ENCODE data around the gene MINAR1. TPM values are rescaled to one million over a fixed set of nuclear protein-coding genes. Genes with fewer than 3 reads are reported as not detected.

Gene MINAR1, protein sequence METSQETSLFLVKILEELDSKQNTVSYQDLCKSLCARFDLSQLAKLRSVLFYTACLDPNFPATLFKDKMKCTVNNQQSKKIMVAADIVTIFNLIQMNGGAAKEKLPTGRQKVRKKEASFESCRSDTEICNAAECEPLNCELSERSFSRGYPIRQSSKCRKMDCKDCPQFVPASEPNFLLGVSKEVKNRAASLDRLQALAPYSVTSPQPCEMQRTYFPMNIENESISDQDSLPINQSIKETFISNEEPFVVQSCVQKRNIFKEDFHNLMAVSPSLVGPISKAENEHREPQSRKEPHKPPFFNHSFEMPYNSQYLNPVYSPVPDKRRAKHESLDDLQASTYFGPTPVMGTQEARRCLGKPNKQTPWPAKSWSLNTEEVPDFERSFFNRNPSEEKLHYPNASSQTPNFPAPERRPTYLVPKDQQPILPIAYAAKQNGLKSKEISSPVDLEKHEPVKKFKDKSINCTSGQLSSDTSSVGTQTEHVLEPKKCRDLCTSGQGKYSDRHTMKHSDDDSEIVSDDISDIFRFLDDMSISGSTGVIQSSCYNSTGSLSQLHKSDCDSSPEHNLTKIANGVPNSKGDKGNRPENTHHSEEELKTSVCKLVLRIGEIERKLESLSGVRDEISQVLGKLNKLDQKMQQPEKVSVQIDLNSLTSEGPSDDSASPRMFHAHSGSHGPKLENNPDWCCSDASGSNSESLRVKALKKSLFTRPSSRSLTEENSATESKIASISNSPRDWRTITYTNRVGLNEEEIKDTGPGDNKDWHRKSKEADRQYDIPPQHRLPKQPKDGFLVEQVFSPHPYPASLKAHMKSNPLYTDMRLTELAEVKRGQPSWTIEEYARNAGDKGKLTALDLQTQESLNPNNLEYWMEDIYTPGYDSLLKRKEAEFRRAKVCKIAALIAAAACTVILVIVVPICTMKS
- 0.22 and 0.63 TPM in 2 replicates for total RNA-seq (2014; rRNA removed)
- Bru-seq, nascent RNA: percentile 36 among the genes with signal in this experiment
- BruChase-seq, experiment 1, labeled RNA remaining after a 6-hour chase: percentile 54 among the genes with signal in this experiment
- percentile 53 among the genes with signal in this experiment for BruChase-seq, experiment 2, labeled RNA remaining after a 2-hour chase
- long read RNA-seq, partial matches to known transcripts: 0 of 1 reads
- long read RNA-seq, other reads (novel, unspliced or antisense): 1 of 1 reads

DNA sequence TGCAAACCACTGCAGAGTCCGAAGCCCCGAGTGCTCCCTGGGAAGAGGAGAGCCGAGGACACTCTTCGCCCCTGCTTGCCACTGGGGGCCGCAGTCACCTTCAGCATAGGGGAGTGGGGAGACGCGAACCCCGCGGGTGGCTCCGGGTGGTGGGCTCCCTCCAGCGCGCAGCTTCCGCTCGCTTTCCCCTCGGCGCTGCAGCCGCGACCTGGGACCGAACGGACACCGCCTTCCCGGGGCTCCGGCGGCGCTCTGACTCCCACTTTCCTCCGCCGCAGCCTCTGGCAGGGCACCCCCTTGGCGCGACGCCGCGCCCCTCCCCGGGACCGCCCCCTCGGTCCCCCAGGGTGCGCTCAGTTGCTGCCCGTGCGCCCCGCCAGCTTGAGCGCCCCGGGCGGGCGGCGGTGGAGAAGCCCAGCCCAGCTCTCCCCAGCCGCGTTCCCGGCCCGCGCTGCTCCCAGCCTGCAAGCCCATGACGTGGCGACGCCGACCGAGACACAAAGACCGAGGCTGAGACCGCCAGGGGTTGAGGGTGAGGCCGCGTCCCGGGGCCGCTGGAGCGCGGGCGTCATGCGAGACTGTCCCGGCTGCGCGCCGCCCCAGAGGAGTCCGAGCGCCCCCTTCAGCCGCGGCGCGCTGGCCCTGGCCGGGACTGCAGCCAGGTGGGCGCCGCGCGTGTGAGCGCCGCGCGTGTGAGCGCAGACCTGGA lies at the start of gene MINAR1:
TSS of gene MINAR1 (plus strand) at position 701 of the 709 bp plus-strand sequence. CDS start 23,812 bp downstream, outside the sequence.
- Histone ChIP-seq H3K9me2 (replicated peaks; ENCODE audit: low read length) (no peaks in the 10 kb centered on the region), H3F3A (ENCODE audit: low read length, unreplicated experiment) (no peaks in the 10 kb centered on the region), H3K4me2 (ENCODE audit: low read length) (peak within 1 kb of the TSS; percentile 77), H3K4me3 (ENCODE audit: low read length) (peak within 1 kb of the TSS; percentile 58), H2AFZ (ENCODE audit: low read length) (0 out of 2 replicates have a peak within 1 kb of the TSS, but pooled peaks have one; percentile 28), H4K20me1 (ENCODE audit: low read length) (no peaks in the 10 kb centered on the region), H3K27me3 (ENCODE audit: low read length) (peaks cover 56% of the 10 kb centered on the region), H3K27ac (ENCODE audit: low read length) (no peak within 1 kb of the TSS), H3K79me2 (ENCODE audit: low read length) (no peaks in the 10 kb centered on the region), H3K9me3 (ENCODE audit: low read length) (no peaks in the 10 kb centered on the region), H3K9ac (ENCODE audit: low read length) (no peak within 1 kb of the TSS), H3K36me3 (ENCODE audit: low read depth, low read length) (no peaks in the 10 kb centered on the region), H3K4me1 (ENCODE audit: insufficient read depth, low read length) (no peaks in the 10 kb centered on the region)
- intact Hi-C loops (cut with micrococcal nuclease): no loop called here
- TF ChIP-seq EZH2phosphoT487 (IDR thresholded peaks at IDR 0.05; ENCODE audit: borderline replicate concordance, low read length) (no peak; the same call in 1 of the 2 replicates), EZH2 (IDR thresholded peaks at IDR 0.05; ENCODE audit: low read length, unreplicated experiment) (peak; percentile 41)
- TF ChIP-seq, protein P1, sequence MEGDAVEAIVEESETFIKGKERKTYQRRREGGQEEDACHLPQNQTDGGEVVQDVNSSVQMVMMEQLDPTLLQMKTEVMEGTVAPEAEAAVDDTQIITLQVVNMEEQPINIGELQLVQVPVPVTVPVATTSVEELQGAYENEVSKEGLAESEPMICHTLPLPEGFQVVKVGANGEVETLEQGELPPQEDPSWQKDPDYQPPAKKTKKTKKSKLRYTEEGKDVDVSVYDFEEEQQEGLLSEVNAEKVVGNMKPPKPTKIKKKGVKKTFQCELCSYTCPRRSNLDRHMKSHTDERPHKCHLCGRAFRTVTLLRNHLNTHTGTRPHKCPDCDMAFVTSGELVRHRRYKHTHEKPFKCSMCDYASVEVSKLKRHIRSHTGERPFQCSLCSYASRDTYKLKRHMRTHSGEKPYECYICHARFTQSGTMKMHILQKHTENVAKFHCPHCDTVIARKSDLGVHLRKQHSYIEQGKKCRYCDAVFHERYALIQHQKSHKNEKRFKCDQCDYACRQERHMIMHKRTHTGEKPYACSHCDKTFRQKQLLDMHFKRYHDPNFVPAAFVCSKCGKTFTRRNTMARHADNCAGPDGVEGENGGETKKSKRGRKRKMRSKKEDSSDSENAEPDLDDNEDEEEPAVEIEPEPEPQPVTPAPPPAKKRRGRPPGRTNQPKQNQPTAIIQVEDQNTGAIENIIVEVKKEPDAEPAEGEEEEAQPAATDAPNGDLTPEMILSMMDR (conservative IDR thresholded peaks at IDR 0.05; ENCODE audit: low read depth, low read length): peak; percentile 37; the same call in 1 of the 2 replicates
- CTCF ChIA-PET: no interaction called here
- no TSS peak for BruUV-seq (replicated peaks)
- POLR2A ChIA-PET (ENCODE audit: unreplicated experiment): no interaction called here
- ATAC-seq (peak; percentile 67), DNase-seq (peak; percentile 23)

DNA sequence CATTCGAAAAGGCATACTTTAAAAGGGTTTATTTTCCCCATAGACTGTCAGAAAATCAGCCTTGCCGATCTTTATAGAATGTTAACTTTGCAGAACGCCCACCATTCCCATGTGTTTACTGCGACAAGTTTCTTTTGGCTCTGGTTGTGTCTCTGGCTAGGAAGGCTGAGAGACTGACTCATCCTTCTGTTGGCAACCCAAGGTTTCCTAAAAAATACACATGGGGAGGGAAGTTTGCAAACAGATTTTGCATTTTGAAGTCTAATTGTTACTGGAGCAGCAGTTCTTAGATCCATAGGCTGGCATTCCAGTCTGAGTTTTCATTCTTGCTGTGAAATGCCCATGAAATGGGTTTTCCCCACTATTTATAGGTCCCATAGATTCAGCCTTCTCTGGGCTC lies 37.9 kb upstream of the MINAR1 start:
- DNase-seq: no peak
- Histone ChIP-seq H2AFZ (ENCODE audit: low read length) (no peak overlapping the region), H3K27me3 (ENCODE audit: low read length) (no peaks in the 10 kb centered on the region), H3K9me2 (replicated peaks; ENCODE audit: low read length) (no peaks in the 10 kb centered on the region), H3K4me3 (ENCODE audit: low read length) (no peak overlapping the region), H3K36me3 (ENCODE audit: low read depth, low read length) (no peaks in the 10 kb centered on the region), H3K4me2 (ENCODE audit: low read length) (no peak overlapping the region), H3K27ac (ENCODE audit: low read length) (no peak overlapping the region), H3K4me1 (ENCODE audit: insufficient read depth, low read length) (no peaks in the 10 kb centered on the region), H3K79me2 (ENCODE audit: low read length) (no peaks in the 10 kb centered on the region), H3K9me3 (ENCODE audit: low read length) (no peaks in the 10 kb centered on the region), H3K9ac (ENCODE audit: low read length) (no peak overlapping the region), H3F3A (ENCODE audit: low read length, unreplicated experiment) (no peaks in the 10 kb centered on the region), H4K20me1 (ENCODE audit: low read length) (no peaks in the 10 kb centered on the region)
- intact Hi-C loops (cut with micrococcal nuclease): no loop called here
- no TSS peak for BruUV-seq (replicated peaks)
- TF ChIP-seq, protein P1 (conservative IDR thresholded peaks at IDR 0.05; ENCODE audit: low read depth, low read length): no peak
- TF ChIP-seq EZH2 (IDR thresholded peaks at IDR 0.05; ENCODE audit: low read length, unreplicated experiment) (no peak), EZH2phosphoT487 (IDR thresholded peaks at IDR 0.05; ENCODE audit: borderline replicate concordance, low read length) (no peak)
- no peak for ATAC-seq
- CTCF ChIA-PET: no interaction called here
- POLR2A ChIA-PET (ENCODE audit: unreplicated experiment): no interaction called here

Measured in PC-3 (cell line).